HL-60/S4 (cell line): ENCODE data around the gene DLGAP1.

Source experiments
- in situ Hi-C: fragments of 300-500 bp; cut with MboI; formaldehyde crosslinking; loops from 2 replicates; pipeline ENCODE4 v1.14.3; 2022; ENCODE audit warnings: low sequenced_read_pairs

DLGAP1 gene

GRCh38 chr18:3689091-3689490 lies 766.0 kb downstream of the DLGAP1 start:
- in situ Hi-C loops, result no loop called here

GRCh38 chr18:3688690-3689089 lies 766.4 kb downstream of the DLGAP1 start:
- in situ Hi-C loops, result no loop called here

- in situ Hi-C loops, result no loop called here
These were observed 771.6 kb downstream of the DLGAP1 start for GRCh38 chr18:3683483-3683882.

- in situ Hi-C loops, result no loop called here
These were observed 773.0 kb downstream of the DLGAP1 start for GRCh38 chr18:3682061-3682460.

GRCh38 chr18:3679241-3679640 lies 775.9 kb downstream of the DLGAP1 start:
- in situ Hi-C loops, result no loop called here

- in situ Hi-C loops, result no loop called here
These were observed 779.1 kb downstream of the DLGAP1 start for GRCh38 chr18:3675994-3676393.

GRCh38 chr18:3675446-3675845 lies 779.7 kb downstream of the DLGAP1 start:
- in situ Hi-C loops, result no loop called here

- in situ Hi-C loops, result no loop called here
These were observed 783.9 kb downstream of the DLGAP1 start for GRCh38 chr18:3671176-3671575.

GRCh38 chr18:3669376-3669775 lies 785.7 kb downstream of the DLGAP1 start:
- in situ Hi-C loops, result loop anchor here (5.0 to 10.0 kb wide), 2 partner anchors 215 to 387 kb away; partner anchors contain the start of gene TGIF1

GRCh38 chr18:3667255-3668137 lies 787.6 kb downstream of the DLGAP1 start:
- in situ Hi-C loops, result loop anchor here (5.0 to 10.0 kb wide), 2 partner anchors 213 to 385 kb away; partner anchors contain the start of gene TGIF1

GRCh38 chr18:3666526-3667254 lies 788.4 kb downstream of the DLGAP1 start:
- in situ Hi-C loops, result loop anchor here (5.0 to 10.0 kb wide), 2 partner anchors 212 to 384 kb away; partner anchors contain the start of gene TGIF1

- in situ Hi-C loops, result loop anchor here (5.0 to 10.0 kb wide), 2 partner anchors 211 to 384 kb away; partner anchors contain the start of gene TGIF1
These were observed 789.2 kb downstream of the DLGAP1 start for GRCh38 chr18:3665780-3666525.

GRCh38 chr18:3665204-3665603 lies 789.9 kb downstream of the DLGAP1 start:
- in situ Hi-C loops, result loop anchor here (5.0 to 10.0 kb wide), 2 partner anchors 210 to 383 kb away; partner anchors contain the start of gene TGIF1

- in situ Hi-C loops, result loop anchor here (5.0 to 10.0 kb wide), 2 partner anchors 210 to 382 kb away; partner anchors contain the start of gene TGIF1
These were observed 790.4 kb downstream of the DLGAP1 start for GRCh38 chr18:3664563-3665178.

- in situ Hi-C loops, result loop anchor here (10.0 kb wide), 1 partner anchor 209 kb away; the partner anchor contains the start of gene TGIF1
These were observed 791.1 kb downstream of the DLGAP1 start for GRCh38 chr18:3663870-3664512.

GRCh38 chr18:3661989-3662388 lies 793.1 kb downstream of the DLGAP1 start:
- in situ Hi-C loops, result loop anchor here (10.0 kb wide), 1 partner anchor 207 kb away; the partner anchor contains the start of gene TGIF1

GRCh38 chr18:3660739-3661515 lies 794.2 kb downstream of the DLGAP1 start:
- in situ Hi-C loops, result loop anchor here (10.0 kb wide), 1 partner anchor 206 kb away; the partner anchor contains the start of gene TGIF1

GRCh38 chr18:3658529-3658928 lies 796.6 kb downstream of the DLGAP1 start:
- in situ Hi-C loops, result loop anchor here (5.0 kb wide), 1 partner anchor 61 kb away; no protein-coding TSS in a partner anchor
